Fibroblast of the aortic adventitia (primary cell): Measurements from ENCODE around the gene CXXC1. TPM values are rescaled to one million over a fixed set of nuclear protein-coding genes. Genes with fewer than 3 reads are reported as not detected.

ENCODE experiments used
- DNase-seq: peaks from one replicate; pipeline ENCODE4 v3.0.0-alpha.2; 2010; ENCODE audit warnings: low read depth
- H3K4me3 ChIP-seq: 2 replicates; pipeline ENCODE4 v1.5.1; 2011; ENCODE audit warnings: low read depth, mild to moderate bottlenecking, control low read depth, low read length, moderate library complexity
- CTCF ChIP-seq: IDR thresholded peaks from 2 replicates; pipeline ENCODE4 v1.5.1; 2011; ENCODE audit warnings: mild to moderate bottlenecking, low read length, control low read depth, inconsistent platforms; ENCODE audit not compliant: insufficient read depth
- total RNA-seq: library from RNA; depleted of rRNA; stranded (reverse); fragments of >200 nt; gene quantifications from 2 replicates; pipeline ENCODE4 v1.2.3, GENCODE V29; 2012; ENCODE audit warnings: low replicate concordance

CXXC1 gene
- total RNA-seq, 1 donor = 44.6 TPM

GRCh38 chr18:50280707-50281294 is 6.7 kb downstream of the CXXC1 start:
- DNase-seq = no peak
- TF ChIP-seq CTCF = no peak
- peak overlapping the region; percentile 100 for H3K4me3 ChIP-seq

- DNase-seq = no peak
- no peak for TF ChIP-seq CTCF
- H3K4me3 ChIP-seq = peak overlapping the region; percentile 100
Observed at GRCh38 chr18:50279752-50280151, 7.7 kb downstream of the CXXC1 start.

- peak; percentile 37 for DNase-seq
- TF ChIP-seq CTCF = no peak
Observed at GRCh38 chr18:50277942-50278341, 9.6 kb downstream of the CXXC1 start.

GRCh38 chr18:50276452-50276851 is 11.0 kb downstream of the CXXC1 start:
- DNase-seq = no peak
- no peak overlapping the region for H3K4me3 ChIP-seq
- TF ChIP-seq CTCF = no peak

More at GRCh38 chr18:50277942-50278341, 9.6 kb downstream of the CXXC1 start:
- H3K4me3 ChIP-seq = no peak overlapping the region

- DNase-seq = no peak
- H3K4me3 ChIP-seq = no peak overlapping the region
- no peak for TF ChIP-seq CTCF
Observed at GRCh38 chr18:50275503-50276036, 11.9 kb downstream of the CXXC1 start.

- DNase-seq = no peak
- H3K4me3 ChIP-seq = no peak overlapping the region
- no peak for TF ChIP-seq CTCF
Observed at GRCh38 chr18:50274941-50275340, 12.6 kb downstream of the CXXC1 start.

GRCh38 chr18:50274044-50274442 is 13.4 kb downstream of the CXXC1 start:
- no peak for DNase-seq
- H3K4me3 ChIP-seq = no peak overlapping the region
- no peak for TF ChIP-seq CTCF
